Left ventricle myocardium superior (tissue), 1 donor: ENCODE results near the gene ZNF333. TPM values are rescaled to one million over a fixed set of nuclear protein-coding genes. Genes with fewer than 3 reads are reported as not detected.

ENCODE experiments used
- ATAC-seq: fragments of 200-7000 bp; cut with Tn5 transposase; one replicate; pipeline ENCODE4 v1.9.1; 2020; ENCODE audit warnings: mild to moderate bottlenecking, moderate library complexity
- DNase-seq: peaks from one replicate; pipeline ENCODE4 v3.0.0-alpha.2; 2020
- intact Hi-C: fragments of 100-400 bp; cut with micrococcal nuclease; formaldehyde crosslinking; loops from one replicate; pipeline ENCODE4 v1.11.0; 2022
- long read RNA-seq: library from polyadenylated mRNA; unstranded; transcript quantifications from one replicate; pipeline ENCODE4 v2.0.0, GENCODE V29; 2021
- total RNA-seq: library from RNA; stranded (reverse); fragmentation: NEBNext Ultra II Directional; extraction: Animal tissue kit (Norgen Biotek cat#: 25700); gene quantifications from one replicate; pipeline ENCODE4 v1.2.1, GENCODE V29; 2021
- donor health status: DM: no; HTN: yes; CAD: no; lungs with severe emphysema.

The ZNF333 gene
- total RNA-seq, result 7.3 TPM
- long read RNA-seq, full-length matches to known transcripts, result 3 of 7 reads
- long read RNA-seq, partial matches to known transcripts, result 3 of 7 reads
- long read RNA-seq, other reads (novel, unspliced or antisense), result 1 of 7 reads

GRCh38 chr19:14689598-14690503 lies at the start of gene ZNF333:
TSS of gene ZNF333 (plus strand) at chr19:14690048. CDS start at chr19:14693492, 3,444 bp downstream.
- DNase-seq, result peak; percentile 98
- intact Hi-C loops, result no loop called here
- ATAC-seq, result peak; percentile 99

- ATAC-seq (no peak), DNase-seq (no peak)
- intact Hi-C loops, result no loop called here
These were observed 41.3 kb upstream of the ZNF333 start for GRCh38 chr19:14648506-14648905.

- ATAC-seq (no peak), DNase-seq (no peak)
- intact Hi-C loops, result no loop called here
These were observed 40.8 kb upstream of the ZNF333 start for GRCh38 chr19:14649020-14649419.

- ATAC-seq, result no peak
- intact Hi-C loops, result no loop called here
- no peak for DNase-seq
These were observed 39.7 kb upstream of the ZNF333 start for GRCh38 chr19:14650161-14650560.

- ATAC-seq, result no peak
- no peak for DNase-seq
- intact Hi-C loops, result no loop called here
These were observed 34.9 kb upstream of the ZNF333 start for GRCh38 chr19:14654786-14655560.

GRCh38 chr19:14655726-14656125 lies 34.1 kb upstream of the ZNF333 start:
- no peak for DNase-seq
- ATAC-seq, result no peak
- intact Hi-C loops, result no loop called here

- intact Hi-C loops, result no loop called here
- DNase-seq (no peak), ATAC-seq (no peak)
These were observed 29.9 kb upstream of the ZNF333 start for GRCh38 chr19:14659874-14660489.

GRCh38 chr19:14661372-14661924 lies 28.4 kb upstream of the ZNF333 start:
- ATAC-seq (peak; percentile 30), DNase-seq (no peak)
- intact Hi-C loops, result no loop called here

GRCh38 chr19:14669940-14670339 lies 19.9 kb upstream of the ZNF333 start:
- DNase-seq (no peak), ATAC-seq (no peak)
- intact Hi-C loops, result no loop called here

GRCh38 chr19:14670408-14670807 lies 19.4 kb upstream of the ZNF333 start:
- intact Hi-C loops, result no loop called here
- ATAC-seq (no peak), DNase-seq (no peak)

- ATAC-seq (no peak), DNase-seq (no peak)
- intact Hi-C loops, result no loop called here
These were observed 17.5 kb upstream of the ZNF333 start for GRCh38 chr19:14672188-14672872.

- no peak for DNase-seq
- intact Hi-C loops, result no loop called here
- no peak for ATAC-seq
These were observed 16.8 kb upstream of the ZNF333 start for GRCh38 chr19:14673088-14673487.

- DNase-seq (no peak), ATAC-seq (no peak)
- intact Hi-C loops, result no loop called here
These were observed 15.1 kb upstream of the ZNF333 start, which contains the start of gene ADGRE3 for GRCh38 chr19:14674764-14675163. TSS of gene ADGRE3 (minus strand) at chr19:14674844. CDS start at chr19:14674770, 74 bp downstream.

- ATAC-seq (no peak), DNase-seq (no peak)
- intact Hi-C loops, result no loop called here
These were observed 13.1 kb upstream of the ZNF333 start for GRCh38 chr19:14676762-14677161.

- no peak for DNase-seq
- intact Hi-C loops, result no loop called here
- ATAC-seq, result no peak
These were observed 12.4 kb upstream of the ZNF333 start for GRCh38 chr19:14677464-14677863.

- no peak for DNase-seq
- intact Hi-C loops, result no loop called here
- no peak for ATAC-seq
These were observed 11.6 kb upstream of the ZNF333 start for GRCh38 chr19:14678199-14678598.

GRCh38 chr19:14682084-14682483 lies 7.8 kb upstream of the ZNF333 start:
- no peak for ATAC-seq
- DNase-seq, result no peak
- intact Hi-C loops, result no loop called here

GRCh38 chr19:14683439-14683838 lies 6.4 kb upstream of the ZNF333 start:
- intact Hi-C loops, result no loop called here
- DNase-seq (no peak), ATAC-seq (no peak)

GRCh38 chr19:14686411-14686810 lies 3.4 kb upstream of the ZNF333 start:
- DNase-seq (no peak), ATAC-seq (no peak)
- intact Hi-C loops, result no loop called here
